ENCODE results near the gene TMEM150C.

The TMEM150C gene

GRCh38 chr4:82599336-82599735, 37.5 kb upstream of the TMEM150C start:
- DNase-seq (ENCODE audit: extremely low spot score): no peak
- ChIA-PET POLR2A (no interaction called here), CTCF (no interaction called here)
- TF ChIP-seq CTCF (IDR thresholded peaks at IDR 0.05; ENCODE audit: control extremely low read depth, extremely low read depth, low read depth, missing control alignments): no peak

DNA sequence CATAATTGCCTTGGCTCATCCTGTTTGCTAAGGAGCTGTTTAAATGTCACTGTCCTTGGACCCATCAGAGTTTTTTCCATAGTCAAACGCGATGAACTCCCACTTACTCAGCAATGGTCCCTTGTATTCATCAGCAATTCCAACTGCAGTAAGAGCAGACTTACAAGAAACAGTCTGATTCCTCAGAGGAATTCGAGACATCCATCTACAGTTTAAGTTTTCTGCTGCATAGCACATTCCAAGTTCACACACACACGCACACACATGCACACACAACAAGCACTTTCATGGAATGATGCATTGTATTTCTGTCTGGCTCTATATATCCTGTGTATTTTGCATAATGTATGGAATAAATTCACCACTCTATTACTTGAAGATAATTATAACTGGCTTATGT, 32.7 kb upstream of the TMEM150C start:
- POLR2A ChIA-PET: no interaction called here
- no peak for TF ChIP-seq CTCF (IDR thresholded peaks at IDR 0.05; ENCODE audit: control extremely low read depth, extremely low read depth, low read depth, missing control alignments)
- CTCF ChIA-PET: interaction anchor here (1.5 kb wide), 1 partner anchor 18 kb away, joined by 4 read pairs; no protein-coding TSS in a partner anchor
- DNase-seq (ENCODE audit: extremely low spot score): no peak

GRCh38 chr4:82593411-82593810, 31.6 kb upstream of the TMEM150C start:
- no peak for TF ChIP-seq CTCF (IDR thresholded peaks at IDR 0.05; ENCODE audit: control extremely low read depth, extremely low read depth, low read depth, missing control alignments)
- ChIA-PET CTCF (interaction anchor here (1.5 kb wide), 1 partner anchor 19 kb away, joined by 4 read pairs; no protein-coding TSS in a partner anchor), POLR2A (no interaction called here)
- no peak for DNase-seq (ENCODE audit: extremely low spot score)

DNA sequence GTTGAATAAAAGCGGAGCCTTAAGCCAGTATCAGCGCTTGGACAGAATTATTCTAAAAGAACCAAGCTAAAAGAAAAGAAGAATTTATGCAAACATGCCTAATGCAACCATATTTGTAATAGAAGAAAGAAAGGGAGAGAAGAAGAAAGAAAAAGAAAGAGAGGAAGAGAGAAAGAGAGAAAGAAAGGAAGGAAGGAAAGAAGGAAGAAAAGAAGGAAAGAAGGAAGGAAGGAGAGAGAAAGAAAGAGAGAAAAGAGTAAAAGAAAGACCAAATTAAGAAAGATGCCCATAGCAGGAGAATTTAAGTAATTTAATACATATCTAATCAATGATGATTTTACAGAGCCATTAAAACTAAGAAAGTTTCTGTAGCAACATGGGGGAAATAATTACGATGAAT, 30.9 kb upstream of the TMEM150C start:
- ChIA-PET POLR2A (interaction anchor here (0.7 kb wide), 1 partner anchor 212 kb away, joined by 5 read pairs; no protein-coding TSS in a partner anchor), CTCF (interaction anchor here (0.8 to 1.2 kb wide), 2 partner anchors 9 to 15 kb away, joined by 3 read pairs; no protein-coding TSS in a partner anchor)
- TF ChIP-seq CTCF (IDR thresholded peaks at IDR 0.05; ENCODE audit: control extremely low read depth, extremely low read depth, low read depth, missing control alignments): no peak
- no peak for DNase-seq (ENCODE audit: extremely low spot score)

- no peak for DNase-seq (ENCODE audit: extremely low spot score)
- ChIA-PET CTCF (interaction anchor here (0.6 to 1.2 kb wide), 2 partner anchors 14 to 1950 kb away, joined by 3 read pairs; no protein-coding TSS in a partner anchor), POLR2A (no interaction called here)
- no peak for TF ChIP-seq CTCF (IDR thresholded peaks at IDR 0.05; ENCODE audit: control extremely low read depth, extremely low read depth, low read depth, missing control alignments)
These were observed 29.8 kb upstream of the TMEM150C start for GRCh38 chr4:82591592-82591991.

- no peak for TF ChIP-seq CTCF (IDR thresholded peaks at IDR 0.05; ENCODE audit: control extremely low read depth, extremely low read depth, low read depth, missing control alignments)
- ChIA-PET POLR2A (no interaction called here), CTCF (interaction anchor here (0.8 to 1.1 kb wide), 2 partner anchors 9 to 18 kb away, joined by 3 read pairs; no protein-coding TSS in a partner anchor)
- no peak for DNase-seq (ENCODE audit: extremely low spot score)
These were observed 28.0 kb upstream of the TMEM150C start for GRCh38 chr4:82589756-82590155.

All from GM10248 (cell line).